ENCODE results near the gene RAD51B.

GRCh38 chr14:68105816-68106215 lies 286.2 kb downstream of the RAD51B start:
- no peak for TF ChIP-seq CTCF (IDR thresholded peaks at IDR 0.05)
- TF ChIP-seq POLR2A (IDR thresholded peaks at IDR 0.05), result no peak
